Bronchial epithelial cell (primary cell): ENCODE results near the gene MAP4K5. TPM values are rescaled to one million over a fixed set of nuclear protein-coding genes. Genes with fewer than 3 reads are reported as not detected.

Source experiments
- DNase-seq: peaks from one replicate; pipeline ENCODE4 v3.0.0-alpha.2; 2010; ENCODE audit warnings: low read depth
- FAIRE-seq: peaks from 2 replicates; lab custom pipeline; 2011; peaks lifted over from hg19 to GRCh38; lab: Jason Lieb, UNC
- H3K27me3 ChIP-seq: 2 replicates; pipeline ENCODE4 v1.5.1; 2011; ENCODE audit warnings: low read length; ENCODE audit not compliant: control insufficient read depth, insufficient read depth
- H3K36me3 ChIP-seq: 2 replicates; pipeline ENCODE4 v1.5.1; 2011; ENCODE audit warnings: low read length; ENCODE audit not compliant: control insufficient read depth, insufficient read depth
- H3K4me3 ChIP-seq: 2 replicates; pipeline ENCODE4 v1.5.1; 2011; ENCODE audit warnings: mild to moderate bottlenecking, low read depth, low read length, control low read depth
- CTCF ChIP-seq: IDR thresholded peaks from 2 replicates; pipeline ENCODE4 v1.5.1; 2011; ENCODE audit warnings: mild to moderate bottlenecking, moderate library complexity, low read length, control low read depth, inconsistent platforms; ENCODE audit not compliant: insufficient read depth, severe bottlenecking
- total RNA-seq: library from RNA; depleted of rRNA; stranded (reverse); fragments of >200 nt; gene quantifications from 2 replicates; pipeline ENCODE4 v1.2.1, GENCODE V29; 2014

MAP4K5 gene
- total RNA-seq, 1 donor from 2014 or later = 28.4 TPM

GRCh38 chr14:50524060-50524459 lies 8.3 kb downstream of the MAP4K5 start:
- H3K4me3 ChIP-seq = no peak overlapping the region
- H3K27me3 ChIP-seq = no peaks in the 10 kb centered on the region
- DNase-seq (no peak), FAIRE-seq (no peak)
- peaks cover 1% of the 10 kb centered on the region for H3K36me3 ChIP-seq
- TF ChIP-seq CTCF = no peak

- H3K36me3 ChIP-seq = peaks cover under 1% of the 10 kb centered on the region
- no peaks in the 10 kb centered on the region for H3K27me3 ChIP-seq
- no peak for TF ChIP-seq CTCF
- no peak overlapping the region for H3K4me3 ChIP-seq
- DNase-seq = no peak
- FAIRE-seq = no peak
Observed at GRCh38 chr14:50523271-50524041, 8.9 kb downstream of the MAP4K5 start.

DNA sequence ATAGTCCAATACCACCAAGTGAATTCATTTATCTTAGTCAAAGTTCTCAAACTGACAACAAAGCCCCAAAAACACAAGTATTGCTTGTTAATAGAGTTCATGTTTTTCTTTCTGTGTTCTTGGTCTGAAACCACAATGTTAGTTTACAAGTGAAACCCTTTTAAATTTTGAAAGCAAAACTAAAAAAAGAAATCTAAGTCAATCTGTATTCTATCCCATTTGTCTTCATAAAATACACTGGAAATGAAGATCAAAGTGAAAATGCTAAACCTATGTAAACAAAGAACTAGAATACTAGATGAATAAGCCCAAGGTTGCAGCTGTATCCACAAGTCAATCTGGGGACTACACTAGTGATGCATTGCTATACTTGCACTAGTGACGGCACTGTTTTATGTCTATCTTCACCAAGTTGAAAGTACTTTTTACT lies 10.4 kb downstream of the MAP4K5 start:
- TF ChIP-seq CTCF = no peak
- H3K4me3 ChIP-seq = no peak overlapping the region
- no peak for FAIRE-seq
- peak; percentile 49 for DNase-seq
- no peaks in the 10 kb centered on the region for H3K36me3 ChIP-seq
- H3K27me3 ChIP-seq = no peaks in the 10 kb centered on the region

- H3K27me3 ChIP-seq = no peaks in the 10 kb centered on the region
- no peak for TF ChIP-seq CTCF
- no peak for FAIRE-seq
- DNase-seq = peak; percentile 98
- H3K4me3 ChIP-seq = no peak overlapping the region
- no peaks in the 10 kb centered on the region for H3K36me3 ChIP-seq
Observed at GRCh38 chr14:50520947-50521815, 11.2 kb downstream of the MAP4K5 start.

GRCh38 chr14:50516091-50516490 lies 16.3 kb downstream of the MAP4K5 start:
- Histone ChIP-seq H3K27me3 (no peaks in the 10 kb centered on the region), H3K36me3 (no peaks in the 10 kb centered on the region), H3K4me3 (no peak overlapping the region)
- FAIRE-seq = no peak
- no peak for DNase-seq
- TF ChIP-seq CTCF = no peak
